Measurements from ENCODE around the gene GLB1L2. TPM values are rescaled to one million over a fixed set of nuclear protein-coding genes. Genes with fewer than 3 reads are reported as not detected.

The GLB1L2 gene
- polyA plus RNA-seq, 3 donors, result 19.7 to 28.7 (median 24.5) TPM

GRCh38 chr11:134404575-134405341, 73.0 kb downstream of the GLB1L2 start:
- DNase-seq, result no peak

DNA sequence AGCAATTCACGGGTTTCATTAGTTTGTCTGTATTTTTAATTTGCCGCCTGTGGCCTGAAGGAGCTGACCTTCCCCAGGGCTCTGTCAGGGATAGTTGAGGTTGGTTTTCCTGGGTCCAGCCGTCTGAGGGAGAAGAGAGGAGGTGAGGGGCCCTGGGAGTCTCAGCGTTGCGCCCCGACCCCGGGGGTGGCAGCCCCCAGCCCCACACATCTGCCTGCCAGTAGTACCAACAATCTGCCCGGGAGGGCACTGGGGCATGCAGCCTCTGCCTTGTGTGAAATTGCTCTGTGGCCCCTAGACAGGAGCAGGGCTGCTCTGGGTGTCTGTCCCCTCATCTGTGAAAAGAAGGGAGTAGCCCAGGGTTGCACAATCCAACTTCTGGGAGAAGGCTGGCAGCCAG, 73.6 kb downstream of the GLB1L2 start:
- DNase-seq, result no peak

- no peak for DNase-seq
These were observed 74.1 kb downstream of the GLB1L2 start for GRCh38 chr11:134405841-134406240.

- no peak for DNase-seq
These were observed 74.7 kb downstream of the GLB1L2 start for GRCh38 chr11:134406264-134407185.

- DNase-seq, result no peak
These were observed 75.6 kb downstream of the GLB1L2 start for GRCh38 chr11:134407321-134407828.

GRCh38 chr11:134407923-134408322, 76.1 kb downstream of the GLB1L2 start:
- no peak for DNase-seq

GRCh38 chr11:134409552-134410429, 78.0 kb downstream of the GLB1L2 start:
- DNase-seq, result no peak

- no peak for DNase-seq
These were observed 79.0 kb downstream of the GLB1L2 start for GRCh38 chr11:134410766-134411165.

GRCh38 chr11:134412203-134413042, 80.6 kb downstream of the GLB1L2 start, which contains the start of gene B3GAT1:
Gene B3GAT1, minus strand, starts transcription at chr11:134412242. Its CDS starts 24,583 bp downstream, at chr11:134387659.
- DNase-seq, result no peak

- DNase-seq, result no peak
These were observed 81.4 kb downstream of the GLB1L2 start for GRCh38 chr11:134413043-134413825.

DNA sequence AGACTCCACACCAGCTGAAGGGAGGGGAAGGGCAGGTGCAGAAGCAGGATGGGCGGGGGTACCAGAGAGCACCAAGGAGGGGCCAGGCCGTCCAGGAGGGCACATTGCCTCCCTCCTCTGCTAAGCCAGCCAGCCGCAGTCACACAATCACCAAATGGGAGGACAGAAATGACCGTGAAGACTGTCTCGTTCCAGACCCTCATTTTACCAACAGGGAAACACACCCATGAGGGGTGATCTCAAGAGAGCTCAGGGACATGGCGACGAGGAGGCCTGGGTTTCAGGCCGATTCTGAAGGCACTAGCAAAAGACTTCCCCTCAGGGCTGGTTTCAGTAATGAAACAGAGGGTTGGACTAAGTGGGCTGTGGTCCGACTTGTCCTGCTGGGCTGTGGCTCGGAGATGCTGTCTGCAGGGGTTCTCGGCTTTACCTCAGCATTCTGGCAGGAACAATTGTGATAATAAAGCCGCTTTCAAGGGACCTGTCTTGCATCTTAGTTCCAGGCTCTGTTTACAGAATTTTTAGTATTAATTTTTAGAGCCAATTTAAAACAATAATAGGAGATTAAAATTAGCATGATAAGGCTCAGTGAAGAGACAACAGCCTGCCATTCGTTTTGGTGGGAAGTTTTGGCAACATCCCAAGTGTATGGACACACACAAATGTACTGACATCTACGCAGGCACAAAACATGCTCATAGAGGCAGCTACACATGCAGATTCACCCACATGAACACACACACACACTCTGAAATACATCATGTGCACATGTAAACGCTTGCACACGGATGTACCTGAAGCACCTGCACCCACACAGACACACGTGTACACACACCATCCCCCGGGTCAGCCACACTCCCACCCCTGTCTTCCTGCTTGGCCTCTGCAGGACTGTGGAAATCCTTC, 82.3 kb downstream of the GLB1L2 start:
- no peak for DNase-seq

DNA sequence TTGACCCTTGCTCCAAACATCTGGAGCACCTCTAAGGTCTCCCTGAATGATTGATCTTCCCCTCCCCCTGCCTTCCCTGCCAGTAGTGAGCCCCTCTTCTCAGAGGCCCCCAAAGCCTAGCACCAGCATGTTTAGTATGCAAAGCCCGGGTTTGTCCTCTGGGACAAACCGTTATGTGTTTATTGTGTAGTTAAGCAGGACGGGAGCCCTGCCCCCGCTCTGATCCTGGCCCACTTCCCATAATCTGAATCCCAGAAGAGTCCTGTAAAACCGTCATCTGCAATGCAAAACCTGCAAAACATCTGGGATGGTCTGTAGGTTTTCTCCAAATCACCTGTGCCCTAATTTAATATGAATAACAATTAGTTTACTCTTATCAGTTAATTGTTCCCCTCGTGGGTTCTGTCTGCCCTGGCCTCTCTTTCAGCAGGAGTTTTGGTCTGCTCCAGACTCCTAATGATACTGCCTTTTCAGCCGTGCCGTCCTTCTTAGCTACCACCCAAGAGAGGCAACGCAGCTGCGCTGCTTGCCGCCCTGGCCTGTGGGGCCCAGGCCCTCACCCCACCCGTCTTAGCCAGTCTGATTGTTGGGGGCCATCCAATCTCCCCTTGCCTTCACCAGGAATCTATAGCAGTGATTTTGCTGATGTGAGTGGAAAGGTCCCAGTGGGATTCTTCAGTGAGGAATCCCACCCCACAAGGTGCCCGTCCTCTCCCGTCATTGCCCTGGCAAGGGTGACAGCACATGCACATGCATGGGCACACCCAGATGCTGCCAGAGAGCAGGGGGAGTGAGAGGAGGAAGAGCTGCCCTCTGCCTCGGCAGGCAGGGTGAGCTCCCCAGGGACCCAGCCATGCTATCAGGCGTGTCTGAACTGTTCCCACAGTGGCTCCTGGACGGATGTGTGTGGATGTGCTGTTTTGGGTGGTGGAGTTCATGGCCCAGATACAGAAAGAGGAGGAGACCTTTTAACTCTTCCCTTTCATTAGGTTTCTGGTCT, 83.3 kb downstream of the GLB1L2 start:
- no peak for DNase-seq

- no peak for DNase-seq
These were observed 84.9 kb downstream of the GLB1L2 start for GRCh38 chr11:134416726-134417125.

DNA sequence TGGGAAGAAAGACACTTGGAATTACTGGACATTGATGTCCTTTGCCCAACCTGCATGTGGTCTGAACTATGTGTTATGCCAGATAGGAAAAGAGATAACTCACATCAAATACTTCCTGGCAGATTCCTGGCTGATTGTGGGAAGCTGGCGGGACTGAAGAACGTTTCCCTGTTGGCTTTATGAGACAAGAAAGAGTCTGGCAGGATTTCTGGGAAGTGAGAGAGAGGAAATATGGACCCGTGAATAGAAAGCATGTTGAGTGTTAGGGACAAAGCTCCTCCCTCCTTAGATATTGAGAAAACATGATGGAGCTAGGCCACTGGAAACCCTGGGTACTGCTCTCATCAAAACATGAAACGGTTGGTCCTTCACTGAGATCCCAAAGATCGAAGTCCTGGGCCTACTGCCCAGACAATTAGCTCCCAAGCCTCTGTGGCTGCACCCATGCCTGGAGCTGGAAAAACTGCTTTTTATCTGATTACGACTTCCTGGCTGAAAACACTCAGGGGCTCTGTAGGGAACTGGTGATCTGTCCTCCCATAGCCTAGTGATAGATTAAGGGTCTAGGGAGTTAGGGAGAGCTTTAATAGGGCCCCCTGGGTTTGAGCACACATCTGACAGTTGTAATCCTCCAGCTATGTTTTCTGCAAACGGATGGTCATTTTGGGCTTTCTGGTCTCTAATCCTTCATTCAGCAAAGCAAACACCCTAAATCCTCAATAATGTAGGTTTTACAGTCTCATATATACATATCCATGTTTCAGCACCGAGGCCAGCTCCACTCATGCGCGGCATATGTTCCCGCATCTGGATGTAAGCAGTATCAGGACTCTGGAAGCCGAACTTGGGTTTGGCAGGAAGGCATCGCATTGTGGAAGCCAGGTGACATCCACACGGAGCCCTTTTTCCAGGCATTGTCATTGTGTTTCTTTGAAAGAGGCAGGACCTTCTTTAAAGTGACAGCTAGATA, 86.4 kb downstream of the GLB1L2 start:
- DNase-seq, result peak; percentile 65

DNA sequence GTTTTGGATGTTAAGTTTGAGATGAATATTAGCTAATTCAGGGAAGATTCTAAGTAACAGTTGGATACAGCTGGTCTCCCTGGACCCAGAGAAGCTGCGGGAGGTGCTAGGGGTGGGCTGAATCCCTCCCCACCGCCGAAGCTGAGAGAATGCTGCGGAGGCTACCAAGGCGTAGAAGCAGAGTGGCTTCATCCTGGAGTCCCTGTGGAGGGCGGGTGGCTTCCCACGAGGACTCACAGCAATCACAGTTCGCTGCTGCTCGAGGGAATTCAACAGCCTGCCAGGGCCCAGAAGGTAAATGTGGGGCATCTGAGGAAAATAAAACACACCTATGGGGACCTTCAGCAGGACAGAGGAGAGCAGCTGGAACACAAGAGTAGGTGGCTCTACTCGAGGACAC, 91.3 kb downstream of the GLB1L2 start:
- DNase-seq, result no peak

- no peak for DNase-seq
These were observed 93.6 kb downstream of the GLB1L2 start for GRCh38 chr11:134425413-134425812.

Data from renal pelvis (tissue), 4 donors.